Measurements from ENCODE around the gene REM2.

REM2 gene, protein sequence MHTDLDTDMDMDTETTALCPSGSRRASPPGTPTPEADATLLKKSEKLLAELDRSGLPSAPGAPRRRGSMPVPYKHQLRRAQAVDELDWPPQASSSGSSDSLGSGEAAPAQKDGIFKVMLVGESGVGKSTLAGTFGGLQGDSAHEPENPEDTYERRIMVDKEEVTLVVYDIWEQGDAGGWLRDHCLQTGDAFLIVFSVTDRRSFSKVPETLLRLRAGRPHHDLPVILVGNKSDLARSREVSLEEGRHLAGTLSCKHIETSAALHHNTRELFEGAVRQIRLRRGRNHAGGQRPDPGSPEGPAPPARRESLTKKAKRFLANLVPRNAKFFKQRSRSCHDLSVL

DNA sequence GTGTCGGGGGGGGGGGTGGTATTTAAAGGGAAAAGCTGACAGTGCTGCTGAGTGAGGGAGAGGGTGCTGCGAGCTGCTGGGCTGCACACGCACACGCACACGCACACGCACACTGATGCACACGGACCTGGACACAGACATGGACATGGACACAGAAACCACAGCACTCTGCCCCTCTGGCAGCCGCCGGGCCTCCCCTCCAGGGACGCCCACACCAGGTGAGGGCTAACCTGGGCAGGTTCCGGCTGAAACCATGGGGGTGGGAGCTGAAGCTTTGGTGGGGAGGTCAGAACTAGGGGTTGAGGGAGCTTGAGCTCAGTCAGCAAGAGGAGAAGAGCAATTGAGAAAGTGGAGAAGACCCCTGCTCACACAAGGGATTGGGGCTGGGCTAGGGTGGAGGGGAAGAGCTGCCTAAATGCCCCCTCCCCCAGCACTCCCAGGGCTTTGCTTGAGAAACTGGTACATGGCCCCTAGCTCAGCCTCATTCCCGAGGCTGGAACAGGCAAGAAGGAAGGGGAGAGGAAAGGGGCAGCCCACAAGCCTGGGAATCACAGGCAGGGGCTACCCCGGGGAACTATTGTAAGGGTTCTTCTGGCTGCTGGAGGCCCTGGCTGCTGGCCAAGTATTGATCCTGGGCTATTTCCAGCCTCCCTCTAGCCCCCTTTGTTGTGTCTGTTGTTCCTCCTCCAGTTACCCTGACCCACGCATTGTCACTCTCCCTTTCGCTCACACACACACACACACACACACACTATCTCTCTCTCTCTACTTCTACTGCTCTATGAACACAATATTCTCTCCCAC lies at the start of gene REM2:
Gene REM2 (plus strand): TSS at position 50 of the 804 bp plus-strand sequence. CDS start 66 bp downstream, at position 116.
- DNase-seq: peak; percentile 6

DNA sequence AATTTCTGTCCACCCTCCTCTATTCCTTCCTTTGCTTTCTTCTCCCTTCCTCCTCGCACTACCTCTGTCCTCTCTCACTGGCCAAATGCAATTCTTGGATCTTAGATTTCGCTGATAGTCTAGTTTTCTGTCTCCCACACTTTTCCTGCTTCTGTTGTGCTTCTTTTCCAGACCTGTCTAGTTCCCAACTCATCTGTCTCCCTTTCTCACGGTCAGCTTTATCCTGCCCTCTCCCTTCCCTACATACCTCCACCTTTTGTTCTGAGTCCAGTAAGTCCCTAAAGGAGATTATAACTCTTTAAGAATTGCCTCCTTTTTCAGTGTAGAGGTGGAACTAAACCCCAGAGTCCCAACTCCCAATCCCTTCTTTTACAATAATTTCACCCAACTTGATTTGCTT lies 47.5 kb upstream of the REM2 start:
- DNase-seq: no peak

DNA sequence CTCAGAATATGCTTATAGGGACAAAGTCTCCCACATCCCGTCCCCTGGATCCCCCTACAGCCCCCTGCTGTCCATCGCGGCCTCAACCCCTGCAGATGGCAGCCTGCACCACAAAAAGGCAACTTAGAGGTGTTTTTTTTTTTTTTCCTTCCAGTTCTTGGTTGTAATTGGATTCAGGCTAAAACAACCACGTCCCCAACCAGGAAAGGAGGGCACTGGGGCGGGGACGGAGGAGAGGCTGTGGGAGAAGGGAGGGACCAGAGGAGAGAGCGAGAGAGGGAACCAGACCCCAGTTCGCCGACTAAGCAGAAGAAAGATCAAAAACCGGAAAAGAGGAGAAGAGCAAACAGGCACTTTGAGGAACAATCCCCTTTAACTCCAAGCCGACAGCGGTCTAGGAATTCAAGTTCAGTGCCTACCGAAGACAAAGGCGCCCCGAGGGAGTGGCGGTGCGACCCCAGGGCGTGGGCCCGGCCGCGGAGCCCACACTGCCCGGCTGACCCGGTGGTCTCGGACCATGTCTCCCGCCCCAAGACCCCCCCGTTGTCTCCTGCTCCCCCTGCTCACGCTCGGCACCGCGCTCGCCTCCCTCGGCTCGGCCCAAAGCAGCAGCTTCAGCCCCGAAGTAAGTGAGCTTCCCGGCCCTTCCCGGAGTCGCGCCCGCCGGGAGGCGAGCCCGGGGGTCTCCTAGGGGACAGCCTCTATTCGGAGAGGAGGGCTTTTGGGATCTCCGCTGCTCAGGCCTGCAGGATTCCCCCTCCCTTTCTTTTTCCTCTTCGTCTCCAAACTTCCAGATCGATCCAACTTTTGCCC lies 46.5 kb upstream of the REM2 start, which contains the start of gene MMP14:
Gene MMP14 (plus strand): TSS at position 285 of the 813 bp plus-strand sequence. CDS start 233 bp downstream, at position 518.
- DNase-seq: no peak

DNA sequence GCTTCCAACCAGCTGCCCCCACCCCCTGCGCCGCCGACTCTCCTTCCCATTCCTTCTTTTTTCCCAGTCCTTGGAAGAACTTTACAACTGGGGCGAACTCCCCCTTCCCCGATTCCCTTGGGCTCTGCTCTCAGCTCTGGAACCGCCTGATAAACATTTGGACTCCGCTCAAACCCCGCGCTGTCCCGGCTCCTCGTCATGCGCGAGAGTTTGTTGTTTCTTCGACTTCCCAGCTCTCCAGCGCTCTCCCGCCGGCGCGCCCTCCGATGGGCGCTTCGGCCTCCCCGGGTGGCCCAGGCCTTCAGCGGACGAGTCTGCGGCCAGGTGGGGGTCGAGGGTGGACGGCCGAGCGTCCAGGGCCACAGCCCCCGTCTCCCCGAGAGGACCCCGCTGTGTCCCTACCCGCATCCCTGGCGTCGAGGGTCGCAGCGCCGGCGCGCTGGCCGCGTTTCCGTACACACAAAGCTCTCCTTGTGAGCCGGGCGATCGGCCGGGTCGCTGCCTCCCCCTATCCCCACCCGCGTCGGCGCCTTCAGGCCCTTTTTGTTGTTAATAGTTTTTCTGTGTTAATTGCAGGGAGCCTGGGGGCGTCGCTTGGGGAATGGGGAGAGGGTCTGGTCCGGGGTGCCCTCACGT lies 45.8 kb upstream of the REM2 start:
- no peak for DNase-seq

DNA sequence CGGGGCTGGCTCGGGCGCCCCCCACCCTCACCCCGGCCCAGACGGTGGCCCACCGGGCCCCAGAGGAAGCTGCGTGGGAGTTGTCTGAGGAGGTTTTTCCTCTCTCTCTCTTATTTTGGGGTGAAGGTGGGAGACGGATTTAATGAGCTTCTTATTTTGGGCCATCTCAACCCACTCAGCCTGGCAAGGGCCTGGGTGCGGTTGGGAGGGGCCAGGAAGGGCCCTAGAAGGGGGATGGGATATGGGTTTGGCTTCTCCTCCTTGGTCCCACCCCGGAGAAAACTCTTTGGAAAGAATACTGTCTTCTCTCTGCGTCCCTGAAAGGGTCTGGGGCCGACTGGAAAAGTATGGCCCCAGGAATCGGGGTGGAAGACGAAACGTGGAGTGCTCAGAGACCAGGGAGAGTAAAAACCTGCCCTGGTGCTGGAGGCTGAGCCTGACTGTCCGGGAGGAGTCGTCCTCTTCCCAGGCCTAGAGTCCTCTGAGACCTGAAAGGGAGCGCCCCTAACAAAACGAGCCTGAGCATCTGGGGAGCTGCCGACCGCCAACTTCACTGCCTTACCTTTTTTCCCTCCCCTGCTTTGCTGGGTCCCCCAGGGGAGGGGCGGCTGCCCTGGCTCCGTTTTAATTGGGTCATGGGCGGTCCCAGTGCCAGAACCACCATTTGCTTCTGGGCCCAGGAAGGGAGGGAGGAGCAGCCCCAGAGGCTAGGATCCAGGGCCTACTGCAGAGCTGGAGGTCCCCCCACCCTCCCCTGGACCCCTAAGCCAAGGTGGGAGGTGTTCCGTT lies 45.1 kb upstream of the REM2 start:
- DNase-seq: no peak

DNA sequence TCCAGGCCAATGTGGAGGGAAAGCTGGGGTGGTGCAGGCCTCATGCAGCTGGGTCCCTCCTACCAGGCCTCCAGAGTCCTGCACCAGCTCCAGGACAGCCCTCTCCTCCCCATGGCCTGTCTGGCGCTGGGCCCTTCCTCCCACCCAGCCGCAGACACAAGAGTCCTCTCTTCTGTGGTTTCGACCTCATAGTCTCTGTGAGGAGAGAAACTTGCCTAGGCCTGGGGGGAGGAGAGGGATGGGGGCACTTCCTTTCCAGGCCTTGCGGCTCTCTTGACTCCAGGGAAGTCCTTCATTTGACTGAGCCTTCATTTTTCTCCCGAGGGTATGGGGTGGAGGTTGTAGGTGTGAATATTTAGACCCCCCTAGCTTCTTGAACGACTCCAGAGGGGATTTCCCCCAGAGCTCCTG lies 44.4 kb upstream of the REM2 start:
- no peak for DNase-seq

DNA sequence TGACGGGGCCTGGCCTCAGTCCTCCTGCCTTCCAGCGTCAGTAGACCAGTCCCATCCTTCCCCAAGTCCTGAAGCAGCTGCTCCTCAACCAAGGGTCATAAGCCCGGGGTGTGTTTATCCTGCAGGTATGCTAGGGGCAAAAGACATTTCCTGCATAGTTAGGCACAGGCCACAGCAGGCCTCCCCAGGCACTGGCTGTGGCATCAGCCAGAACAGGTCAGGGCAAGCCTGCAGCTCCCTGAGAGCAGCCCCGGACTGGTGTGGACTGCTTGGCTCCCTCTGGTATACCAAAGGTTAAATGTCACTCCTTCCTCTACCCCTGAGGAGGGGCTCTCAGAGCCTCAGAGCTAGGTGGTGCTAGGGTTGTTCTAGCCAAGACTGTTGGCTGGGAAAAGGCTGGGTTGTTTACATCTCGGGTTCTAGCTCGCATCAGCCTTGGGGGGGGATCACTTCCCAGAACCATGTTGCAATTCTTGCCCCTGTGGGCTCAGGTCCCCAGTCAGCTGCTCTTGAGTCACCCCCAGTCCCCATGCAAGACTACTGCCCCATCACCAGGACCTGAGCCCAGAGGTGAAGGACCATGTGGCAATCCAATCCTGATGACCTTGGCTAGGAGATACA lies 43.8 kb upstream of the REM2 start:
- no peak for DNase-seq

DNA sequence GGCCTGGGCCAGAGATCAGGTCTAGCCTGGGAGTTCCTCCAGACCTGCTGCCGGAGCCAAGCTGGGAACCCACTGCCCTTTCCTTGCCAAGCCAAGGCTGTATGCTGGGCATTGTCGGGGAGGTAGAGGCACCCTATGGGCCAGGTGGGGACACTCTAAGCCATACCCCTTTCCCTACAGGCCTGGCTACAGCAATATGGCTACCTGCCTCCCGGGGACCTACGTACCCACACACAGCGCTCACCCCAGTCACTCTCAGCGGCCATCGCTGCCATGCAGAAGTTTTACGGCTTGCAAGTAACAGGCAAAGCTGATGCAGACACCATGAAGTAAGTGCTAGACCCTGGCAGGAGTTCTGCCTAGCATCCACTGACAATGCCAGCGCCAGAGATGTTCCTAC lies 41.7 kb upstream of the REM2 start:
- DNase-seq: no peak

DNA sequence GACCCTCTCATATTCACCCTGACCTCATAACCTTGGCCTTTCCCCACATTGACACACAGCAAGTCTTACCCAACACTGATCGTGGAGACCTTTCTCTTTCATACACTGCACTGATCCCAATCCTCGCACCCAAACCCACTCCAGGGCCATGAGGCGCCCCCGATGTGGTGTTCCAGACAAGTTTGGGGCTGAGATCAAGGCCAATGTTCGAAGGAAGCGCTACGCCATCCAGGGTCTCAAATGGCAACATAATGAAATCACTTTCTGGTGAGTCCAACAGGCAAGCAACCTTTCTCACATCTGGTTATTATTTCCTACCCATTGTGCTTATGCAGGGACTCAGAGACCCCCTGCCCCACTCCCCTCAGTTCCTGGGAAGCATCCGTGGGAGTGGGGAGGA lies 41.3 kb upstream of the REM2 start:
- DNase-seq: no peak

DNA sequence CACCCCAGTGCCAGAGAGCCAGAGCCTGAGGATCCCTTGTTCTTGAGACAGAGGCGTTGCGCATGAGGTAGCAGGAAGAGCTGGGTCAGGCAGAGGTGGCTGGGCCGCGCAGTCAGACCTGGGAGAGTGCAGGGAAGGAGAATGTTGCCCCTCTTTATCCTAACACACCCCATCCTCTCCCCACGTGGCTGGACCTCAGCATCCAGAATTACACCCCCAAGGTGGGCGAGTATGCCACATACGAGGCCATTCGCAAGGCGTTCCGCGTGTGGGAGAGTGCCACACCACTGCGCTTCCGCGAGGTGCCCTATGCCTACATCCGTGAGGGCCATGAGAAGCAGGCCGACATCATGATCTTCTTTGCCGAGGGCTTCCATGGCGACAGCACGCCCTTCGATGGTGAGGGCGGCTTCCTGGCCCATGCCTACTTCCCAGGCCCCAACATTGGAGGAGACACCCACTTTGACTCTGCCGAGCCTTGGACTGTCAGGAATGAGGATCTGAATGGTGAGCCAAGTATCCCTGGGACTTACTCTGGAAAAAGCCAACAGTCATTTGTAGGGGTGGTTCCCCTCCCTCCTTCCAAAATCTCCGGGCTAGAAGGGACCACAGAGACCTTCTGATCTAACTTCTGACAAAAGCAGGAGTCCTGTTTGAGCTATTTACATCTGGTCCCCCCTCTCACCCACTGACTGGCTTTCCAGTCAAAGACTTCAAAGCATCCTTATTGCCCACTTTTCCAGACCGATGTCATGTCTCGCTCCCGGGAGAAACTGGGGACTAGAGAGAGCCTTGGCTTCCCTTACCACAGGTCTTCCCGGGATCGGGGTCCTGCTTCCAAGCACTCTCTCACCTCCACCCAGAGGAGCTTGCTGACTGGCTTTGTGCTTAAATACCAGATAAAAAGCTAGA lies 40.6 kb upstream of the REM2 start:
- DNase-seq: no peak

DNA sequence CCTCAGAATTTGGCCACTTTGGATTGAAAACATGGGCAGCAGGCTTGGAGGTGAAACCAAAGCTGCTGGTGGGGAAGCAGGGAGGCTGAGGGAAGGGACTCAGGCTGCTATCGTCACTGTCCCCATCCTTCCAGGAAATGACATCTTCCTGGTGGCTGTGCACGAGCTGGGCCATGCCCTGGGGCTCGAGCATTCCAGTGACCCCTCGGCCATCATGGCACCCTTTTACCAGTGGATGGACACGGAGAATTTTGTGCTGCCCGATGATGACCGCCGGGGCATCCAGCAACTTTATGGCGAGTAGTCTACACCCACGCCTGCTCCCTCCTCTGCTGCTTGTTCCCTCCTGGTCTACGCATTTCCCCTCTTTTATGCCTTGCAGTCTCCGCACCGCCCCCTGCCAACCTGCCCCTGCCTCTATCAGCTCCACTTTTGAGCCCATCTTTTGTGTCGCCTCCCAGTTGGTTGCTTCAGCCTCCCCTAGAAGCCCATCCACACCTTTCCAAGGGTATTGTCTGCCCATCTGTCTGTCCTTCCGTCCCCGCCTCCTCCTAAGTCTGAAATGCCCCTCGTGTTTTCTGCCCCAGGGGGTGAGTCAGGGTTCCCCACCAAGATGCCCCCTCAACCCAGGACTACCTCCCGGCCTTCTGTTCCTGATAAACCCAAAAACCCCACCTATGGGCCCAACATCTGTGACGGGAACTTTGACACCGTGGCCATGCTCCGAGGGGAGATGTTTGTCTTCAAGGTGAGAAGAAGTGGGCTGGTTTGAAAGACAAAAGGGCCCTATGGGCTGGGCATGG lies 39.7 kb upstream of the REM2 start:
- DNase-seq: no peak

DNA sequence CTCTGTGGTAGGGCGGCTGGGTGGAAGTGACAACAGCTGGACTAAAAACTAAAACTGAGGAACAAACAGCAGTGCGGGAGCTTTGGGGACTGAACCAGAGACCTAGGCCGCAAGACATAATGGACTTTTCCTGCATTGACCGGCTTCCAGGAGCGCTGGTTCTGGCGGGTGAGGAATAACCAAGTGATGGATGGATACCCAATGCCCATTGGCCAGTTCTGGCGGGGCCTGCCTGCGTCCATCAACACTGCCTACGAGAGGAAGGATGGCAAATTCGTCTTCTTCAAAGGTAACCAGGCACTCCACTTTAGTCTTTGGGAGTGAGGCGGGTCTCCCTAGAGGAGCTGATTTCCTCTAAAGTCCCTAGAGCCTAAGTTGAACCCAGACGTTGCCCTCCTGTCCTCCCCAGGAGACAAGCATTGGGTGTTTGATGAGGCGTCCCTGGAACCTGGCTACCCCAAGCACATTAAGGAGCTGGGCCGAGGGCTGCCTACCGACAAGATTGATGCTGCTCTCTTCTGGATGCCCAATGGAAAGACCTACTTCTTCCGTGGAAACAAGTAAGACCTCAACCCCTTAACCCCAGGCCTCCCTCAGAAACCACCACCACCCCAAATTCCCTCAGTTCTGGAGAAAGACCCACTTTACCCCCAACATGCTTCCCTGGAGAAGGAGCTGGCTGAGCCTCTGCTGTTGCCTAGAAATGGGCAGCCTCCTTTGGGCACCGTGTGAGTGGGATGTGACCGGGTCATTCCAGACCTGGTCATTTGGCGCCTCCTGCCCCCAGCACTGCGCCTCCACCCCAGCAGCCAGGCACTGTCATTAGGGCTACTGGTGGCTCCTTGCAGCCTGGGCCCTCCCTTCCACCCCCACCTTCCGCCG lies 38.6 kb upstream of the REM2 start:
- no peak for DNase-seq

DNA sequence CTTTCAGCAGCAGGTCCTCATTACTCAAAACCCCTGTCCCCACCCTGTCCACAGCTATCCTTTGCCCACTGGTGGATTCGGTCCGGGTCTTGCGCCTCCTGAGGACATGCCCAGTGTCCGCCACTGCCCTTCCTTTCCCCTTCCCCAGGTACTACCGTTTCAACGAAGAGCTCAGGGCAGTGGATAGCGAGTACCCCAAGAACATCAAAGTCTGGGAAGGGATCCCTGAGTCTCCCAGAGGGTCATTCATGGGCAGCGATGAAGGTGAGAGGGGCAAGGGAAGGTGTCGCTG lies 38.0 kb upstream of the REM2 start:
- DNase-seq: no peak

DNA sequence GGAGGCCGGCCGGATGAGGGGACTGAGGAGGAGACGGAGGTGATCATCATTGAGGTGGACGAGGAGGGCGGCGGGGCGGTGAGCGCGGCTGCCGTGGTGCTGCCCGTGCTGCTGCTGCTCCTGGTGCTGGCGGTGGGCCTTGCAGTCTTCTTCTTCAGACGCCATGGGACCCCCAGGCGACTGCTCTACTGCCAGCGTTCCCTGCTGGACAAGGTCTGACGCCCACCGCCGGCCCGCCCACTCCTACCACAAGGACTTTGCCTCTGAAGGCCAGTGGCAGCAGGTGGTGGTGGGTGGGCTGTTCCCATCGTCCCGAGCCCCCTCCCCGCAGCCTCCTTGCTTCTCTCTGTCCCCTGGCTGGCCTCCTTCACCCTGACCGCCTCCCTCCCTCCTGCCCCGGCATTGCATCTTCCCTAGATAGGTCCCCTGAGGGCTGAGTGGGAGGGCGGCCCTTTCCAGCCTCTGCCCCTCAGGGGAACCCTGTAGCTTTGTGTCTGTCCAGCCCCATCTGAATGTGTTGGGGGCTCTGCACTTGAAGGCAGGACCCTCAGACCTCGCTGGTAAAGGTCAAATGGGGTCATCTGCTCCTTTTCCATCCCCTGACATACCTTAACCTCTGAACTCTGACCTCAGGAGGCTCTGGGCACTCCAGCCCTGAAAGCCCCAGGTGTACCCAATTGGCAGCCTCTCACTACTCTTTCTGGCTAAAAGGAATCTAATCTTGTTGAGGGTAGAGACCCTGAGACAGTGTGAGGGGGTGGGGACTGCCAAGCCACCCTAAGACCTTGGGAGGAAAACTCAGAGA lies 37.0 kb upstream of the REM2 start:
- DNase-seq: no peak

DNA sequence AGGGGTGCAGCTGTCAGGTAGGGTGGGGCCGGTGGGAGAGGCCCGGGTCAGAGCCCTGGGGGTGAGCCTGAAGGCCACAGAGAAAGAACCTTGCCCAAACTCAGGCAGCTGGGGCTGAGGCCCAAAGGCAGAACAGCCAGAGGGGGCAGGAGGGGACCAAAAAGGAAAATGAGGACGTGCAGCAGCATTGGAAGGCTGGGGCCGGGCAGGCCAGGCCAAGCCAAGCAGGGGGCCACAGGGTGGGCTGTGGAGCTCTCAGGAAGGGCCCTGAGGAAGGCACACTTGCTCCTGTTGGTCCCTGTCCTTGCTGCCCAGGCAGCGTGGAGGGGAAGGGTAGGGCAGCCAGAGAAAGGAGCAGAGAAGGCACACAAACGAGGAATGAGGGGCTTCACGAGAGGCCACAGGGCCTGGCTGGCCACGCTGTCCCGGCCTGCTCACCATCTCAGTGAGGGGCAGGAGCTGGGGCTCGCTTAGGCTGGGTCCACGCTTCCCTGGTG lies 36.2 kb upstream of the REM2 start:
- no peak for DNase-seq

DNA sequence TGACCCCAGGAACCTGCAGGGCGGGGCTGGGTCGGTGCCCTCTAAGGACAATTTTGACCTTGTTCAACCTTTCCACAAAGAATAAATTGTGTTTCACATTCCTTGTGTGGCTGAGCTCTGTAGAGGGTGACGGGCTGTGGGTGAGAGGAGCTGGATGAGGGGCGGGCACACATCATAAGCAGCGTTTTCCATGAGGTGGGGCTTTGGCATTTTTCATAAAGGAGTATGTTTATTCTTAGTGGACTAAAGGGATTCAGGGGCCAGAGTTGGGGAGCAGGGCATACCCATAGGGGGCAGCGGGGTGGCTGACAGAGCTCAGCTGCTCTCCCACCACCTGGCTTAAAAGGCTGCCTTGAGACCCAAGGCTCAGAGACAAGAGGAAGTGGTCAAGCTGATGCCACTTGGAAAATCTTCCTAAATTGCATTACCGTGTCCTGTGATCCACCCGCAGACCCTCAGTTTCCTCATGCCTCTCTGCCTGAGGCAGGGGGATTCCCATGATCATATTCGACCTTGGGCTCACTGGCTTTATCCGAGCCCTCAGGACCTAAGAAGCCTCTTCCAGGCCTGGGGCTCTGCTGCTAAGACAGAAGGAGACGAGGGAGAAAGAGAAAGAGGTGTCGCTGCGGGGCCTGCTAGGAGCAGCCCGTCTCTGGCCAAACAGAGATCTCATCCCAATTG lies 35.2 kb upstream of the REM2 start:
- no peak for DNase-seq
